CD4-positive, alpha-beta T cell (primary cell): Measurements from ENCODE around the gene KRT6B. TPM values are rescaled to one million over a fixed set of nuclear protein-coding genes. Genes with fewer than 3 reads are reported as not detected.

Experiments used
- ATAC-seq: fragments of 200-7000 bp; cut with Tn5 transposase; one replicate; pipeline ENCODE4 v1.10.0; 2022; ENCODE audit warnings: mild to moderate bottlenecking; ENCODE audit not compliant: poor library complexity
- CTCF ChIA-PET: fragments of 350-600 bp; sonication (Branson Sonifier 250); formaldehyde crosslinking; loops from one replicate; lab custom pipeline; 2021; ENCODE audit warnings: antibody characterized with exemption, inconsistent platforms; lab: Charles Lee
- POLR2A ChIA-PET: fragments of 350-600 bp; sonication (Branson Sonifier 250); formaldehyde crosslinking; loops from one replicate; lab custom pipeline; 2021; ENCODE audit warnings: antibody characterized with exemption, inconsistent platforms; lab: Charles Lee
- DNase-seq, 14 experiments: peaks; one replicate each; pipeline ENCODE4 v3.0.0-alpha.2; 2013 to 2020; ENCODE audit warnings: mixed read lengths in 2 of 14
- H3K27ac ChIP-seq, 2 donors: one replicate each; pipeline versions ENCODE4 v1.5.1 to v1.7.0; 2013; ENCODE audit warnings: low read length in 2 of 2, low read depth in 1 of 2, mild to moderate bottlenecking in 1 of 2
- H3K27me3 ChIP-seq, 2 experiments: 1 replicate in 1 of 2; 2 replicates in 1 of 2; pipeline versions ENCODE4 v1.6.1 to v1.7.0; 2013; ENCODE audit warnings: low read length in 2 of 2, control low read depth in 1 of 2, mild to moderate bottlenecking in 1 of 2, moderate library complexity in 1 of 2; ENCODE audit not compliant: insufficient read depth in 2 of 2, control insufficient read depth in 1 of 2
- H3K36me3 ChIP-seq: one replicate; pipeline ENCODE4 v1.6.1; 2013; ENCODE audit warnings: low read length, control low read depth; ENCODE audit not compliant: insufficient read depth
- H3K4me1 ChIP-seq: one replicate; pipeline ENCODE4 v1.6.1; 2013; ENCODE audit warnings: low read length, control low read depth; ENCODE audit not compliant: insufficient read depth
- H3K4me3 ChIP-seq: one replicate; pipeline ENCODE4 v1.5.1; 2013; ENCODE audit warnings: mild to moderate bottlenecking, low read length, moderate library complexity
- H3K9me3 ChIP-seq, 2 experiments: 1 replicate in 1 of 2; 2 replicates in 1 of 2; pipeline versions ENCODE4 v1.6.1 to v1.7.0; 2013; ENCODE audit warnings: low read length in 2 of 2, mild to moderate bottlenecking in 2 of 2, control low read depth in 1 of 2, moderate library complexity in 1 of 2; ENCODE audit not compliant: control insufficient read depth in 1 of 2, insufficient read depth in 1 of 2
- H3K27ac Mint-ChIP-seq: one replicate; pipeline ENCODE4 v1.8.0; 2020; ENCODE audit warnings: mixed read lengths
- H3K27me3 Mint-ChIP-seq: one replicate; pipeline ENCODE4 v1.8.0; 2021; ENCODE audit warnings: mixed read lengths
- H3K36me3 Mint-ChIP-seq: one replicate; pipeline ENCODE4 v1.8.0; 2021; ENCODE audit warnings: low read depth, mixed read lengths
- H3K4me1 Mint-ChIP-seq: one replicate; pipeline ENCODE4 v1.8.0; 2021; ENCODE audit warnings: low read depth, mixed read lengths
- H3K4me3 Mint-ChIP-seq: one replicate; pipeline ENCODE4 v1.8.0; 2020; ENCODE audit warnings: mild to moderate bottlenecking, mixed read lengths
- H3K9me3 Mint-ChIP-seq: one replicate; pipeline ENCODE4 v1.8.0; 2020; ENCODE audit warnings: mixed read lengths
- CTCF ChIP-seq: fragments of 200-600 bp; IDR thresholded peaks from one replicate; pipeline ENCODE4 v1.8.0; 2022; ENCODE audit warnings: antibody characterized with exemption, mild to moderate bottlenecking
- intact Hi-C, 2 experiments: fragments of 100-400 bp; cut with DNase I in 1 of 2; cut with micrococcal nuclease in 1 of 2; formaldehyde crosslinking; loops; one replicate each; pipeline versions ENCODE4 v1.15.1 to v1.9.0; 2023 to 2025; cut with DNase I, micrococcal nuclease
- total RNA-seq, 174 experiments: library from RNA in 2 of 174; stranded (reverse) in 2 of 174; gene quantifications; one replicate each; pipeline ENCODE4 v1.2.3 and lab custom pipeline; 2021 to 2026

Gene KRT6B
- total RNA-seq, 2 experiments from 2014 or later = not detected

DNA sequence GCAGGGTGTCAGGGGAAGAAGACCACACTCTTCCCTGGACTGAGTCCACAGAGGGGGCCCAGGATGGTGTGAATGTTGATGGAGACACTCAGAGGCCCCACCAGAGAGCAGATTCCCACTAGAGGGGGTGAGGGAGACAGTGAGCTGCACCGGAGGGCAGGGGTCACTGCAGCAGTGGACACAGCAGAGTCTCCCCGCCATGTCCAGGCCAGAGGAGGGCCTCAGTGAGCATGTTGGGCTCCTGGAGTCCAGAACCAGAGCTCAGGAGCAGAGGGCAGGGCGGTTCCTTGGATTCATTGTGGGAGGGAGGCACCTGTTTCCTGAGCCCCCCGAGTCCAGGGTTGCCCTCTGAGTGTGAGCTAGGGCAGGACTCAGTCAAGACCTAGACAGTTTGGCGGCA is 44.0 kb downstream of the KRT6B start:
- Histone ChIP-seq H3K27ac (no peak overlapping the region), H3K36me3 (no peaks in the 10 kb centered on the region), H3K4me1 (no peaks in the 10 kb centered on the region), H3K9me3 (peaks cover 0 to 3% of the 10 kb centered on the region in 2 experiments), H3K4me3 (no peak overlapping the region), H3K27me3 (peaks cover 0 to 3% of the 10 kb centered on the region in 2 experiments)
- no peak for DNase-seq
- Mint-ChIP-seq H3K4me3 (no peak overlapping the region), H3K27me3 (peaks cover 17% of the 10 kb centered on the region), H3K4me1 (no peaks in the 10 kb centered on the region), H3K36me3 (no peaks in the 10 kb centered on the region), H3K9me3 (no peaks in the 10 kb centered on the region), H3K27ac (no peak overlapping the region)
- POLR2A ChIA-PET = no interaction called here
- intact Hi-C loops = no loop called here
- no peak for TF ChIP-seq CTCF
- CTCF ChIA-PET = no interaction called here
- ATAC-seq = no peak

DNA sequence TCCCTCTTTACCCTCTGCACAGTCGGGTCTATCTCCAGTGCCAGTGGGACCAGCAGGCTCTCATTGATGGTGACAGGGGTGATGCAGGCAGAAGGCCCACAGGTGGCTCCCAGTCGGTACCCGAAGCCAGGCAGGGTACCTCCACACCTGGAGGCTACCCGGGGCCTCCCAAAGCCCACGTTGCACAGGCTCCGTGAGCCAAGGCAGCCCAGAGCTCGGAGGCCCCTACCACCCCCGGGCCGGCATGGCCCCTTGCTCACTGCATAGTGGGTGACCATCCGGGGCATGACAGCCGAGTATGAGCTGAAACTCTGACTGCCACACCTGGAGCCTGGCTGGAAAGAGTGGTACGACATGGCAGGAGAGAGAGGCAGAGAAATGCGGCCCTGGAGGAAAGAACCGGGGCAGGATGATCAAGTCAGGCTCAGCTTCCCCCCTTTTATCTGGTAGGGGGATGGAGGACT is 46.0 kb downstream of the KRT6B start, which contains the start of gene KRT82:
Gene KRT82 (minus strand): TSS at position 414 of the 464 bp plus-strand sequence. CDS start 58 bp downstream, at position 356.
- ChIA-PET POLR2A (no interaction called here), CTCF (no interaction called here)
- Histone ChIP-seq H3K36me3 (no peaks in the 10 kb centered on the region), H3K27me3 (peaks cover 0 to 5% of the 10 kb centered on the region in 2 experiments), H3K4me3 (no peak within 1 kb of the TSS), H3K27ac (no peak within 1 kb of the TSS), H3K4me1 (no peaks in the 10 kb centered on the region), H3K9me3 (peaks cover 0 to 3% of the 10 kb centered on the region in 2 experiments)
- ATAC-seq (no peak), DNase-seq (no peak)
- Mint-ChIP-seq H3K4me1 (no peaks in the 10 kb centered on the region), H3K27ac (no peak within 1 kb of the TSS), H3K36me3 (no peaks in the 10 kb centered on the region), H3K4me3 (no peak within 1 kb of the TSS), H3K27me3 (peaks cover 13% of the 10 kb centered on the region), H3K9me3 (no peaks in the 10 kb centered on the region)
- intact Hi-C loops = no loop called here
- no peak for TF ChIP-seq CTCF

DNA sequence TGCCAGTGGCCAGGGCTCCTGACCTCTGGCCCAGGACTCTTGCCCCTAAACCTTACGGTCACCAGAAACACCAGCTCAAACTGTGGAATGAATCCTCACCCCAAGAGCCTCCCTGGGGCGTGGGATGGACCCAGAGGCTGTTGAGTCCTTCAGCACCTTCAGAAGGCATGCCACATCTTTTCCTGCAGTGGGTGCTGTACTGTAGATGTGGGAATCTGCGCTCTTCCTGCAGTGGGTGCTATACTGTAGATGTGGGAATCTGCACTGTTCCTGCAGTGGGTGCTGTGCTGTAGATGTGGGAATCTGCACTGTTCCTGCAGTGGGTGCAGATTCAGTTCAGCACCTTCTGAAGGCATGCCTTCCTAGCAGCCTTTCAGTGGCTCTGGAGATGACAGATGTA is 47.0 kb downstream of the KRT6B start:
- Histone ChIP-seq H3K36me3 (no peaks in the 10 kb centered on the region), H3K4me3 (no peak overlapping the region), H3K4me1 (no peaks in the 10 kb centered on the region), H3K27me3 (peaks cover 0 to 5% of the 10 kb centered on the region in 2 experiments), H3K9me3 (peaks cover 0 to 3% of the 10 kb centered on the region in 2 experiments), H3K27ac (no peak overlapping the region)
- no peak for TF ChIP-seq CTCF
- H3K27ac Mint-ChIP-seq = no peak overlapping the region
- intact Hi-C loops = no loop called here
- no peaks in the 10 kb centered on the region for H3K4me1 Mint-ChIP-seq
- H3K9me3 Mint-ChIP-seq = no peaks in the 10 kb centered on the region
- CTCF ChIA-PET = no interaction called here
- no peak overlapping the region for H3K4me3 Mint-ChIP-seq
- H3K27me3 Mint-ChIP-seq = peaks cover 10% of the 10 kb centered on the region
- no peaks in the 10 kb centered on the region for H3K36me3 Mint-ChIP-seq
- POLR2A ChIA-PET = no interaction called here
- ATAC-seq = no peak
- no peak for DNase-seq
